Body of pancreas (tissue), 4 donors: ENCODE results near the gene EIF3K. TPM values are rescaled to one million over a fixed set of nuclear protein-coding genes. Genes with fewer than 3 reads are reported as not detected.

Experiments
- ATAC-seq: fragments of 150-250 bp; one replicate; pipeline ENCODE4 v1.9.1; 2016
- DNase-seq, 4 donors: peaks; one replicate each; pipeline ENCODE4 v3.0.0-alpha.2; 2019
- H3K27ac ChIP-seq, 4 donors: fragments of 200-600 bp; sonication (generic); 1 replicate in 3 of 4; 2 replicates in 1 of 4; pipeline versions ENCODE4 v1.5.1 to v1.6.1; 2016 to 2019; ENCODE audit warnings: mild to moderate bottlenecking in 1 of 4, mixed read lengths in 1 of 4, moderate library complexity in 1 of 4
- H3K27me3 ChIP-seq, 2 donors: fragments of 200-600 bp; sonication (generic); one replicate each; pipeline ENCODE4 v1.6.0; 2016; ENCODE audit warnings: mild to moderate bottlenecking in 1 of 2
- H3K36me3 ChIP-seq, 2 donors: fragments of 200-600 bp; sonication (generic); replicated peaks in 1 of 2; 2 replicates each; pipeline ENCODE4 v1.5.1; 2016; ENCODE audit warnings: low read depth in 2 of 2; ENCODE audit not compliant: insufficient read depth in 1 of 2
- H3K4me1 ChIP-seq: fragments of 200-600 bp; sonication (generic); one replicate; pipeline ENCODE4 v1.6.0; 2016
- H3K4me3 ChIP-seq, 2 donors: fragments of 200-600 bp; sonication (generic); 1 replicate in 1 of 2; 2 replicates in 1 of 2; pipeline ENCODE4 v1.5.1; 2016 to 2019
- H3K9me3 ChIP-seq, 3 donors: fragments of 200-600 bp; sonication (generic); 1 replicate in 2 of 3; 2 replicates in 1 of 3; pipeline ENCODE4 v1.5.1; 2016
- POLR2A ChIP-seq, 3 donors: fragments of 450-650 bp; IDR thresholded peaks; one replicate each; pipeline ENCODE4 v1.6.1; 2016; ENCODE audit warnings: antibody characterized with exemption in 3 of 3, mild to moderate bottlenecking in 2 of 3
- WGBS, 2 donors: methylation state at CpG; one replicate each; pipeline ENCODE4 v1.1.5; 2017; 5-methylcytosine and 5-hydroxymethylcytosine counted together
- intact Hi-C: fragments of 100-400 bp; cut with DNase I; formaldehyde crosslinking; loops from one replicate; pipeline ENCODE4 v1.15.1; 2023
- total RNA-seq, 2 donors: library from RNA; depleted of rRNA; stranded (reverse); fragments of >200 nt; gene quantifications; one replicate each; pipeline ENCODE4 v1.1.0, GENCODE V29; 2016
- TF ChIP-seq, protein P1 (sequence below), 7 experiments: fragments of 450-650 bp in 4 of 7; fragments of 200-600 bp in 3 of 7; sonication (generic) in 3 of 7; IDR thresholded peaks; one replicate each; pipeline ENCODE4 v1.5.1; 2016 to 2019; ENCODE audit warnings: antibody characterized with exemption in 7 of 7

Gene EIF3K
- total RNA-seq, 2 donors from 2014 or later = 108 to 169 TPM

DNA sequence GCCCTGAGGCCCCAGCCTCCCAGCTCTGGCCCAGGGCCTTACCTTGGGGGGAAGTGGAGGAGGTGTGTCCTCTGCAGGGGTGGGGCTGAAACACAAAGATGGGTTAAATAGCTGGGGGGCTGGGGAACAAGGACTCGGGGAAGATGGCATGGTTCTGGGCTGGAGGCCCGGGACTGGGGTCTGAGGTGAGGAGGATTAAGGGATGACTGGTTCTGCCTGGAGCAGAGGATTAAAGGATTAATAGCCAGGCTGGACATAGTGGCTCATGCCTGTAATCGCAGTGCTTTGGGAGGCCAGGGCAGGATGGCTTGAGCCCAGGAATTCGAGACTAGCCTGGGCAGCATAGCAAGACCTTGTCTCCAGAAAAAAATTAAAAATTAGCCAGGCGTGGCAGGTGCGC lies 12.9 kb upstream of the EIF3K start:
- no peak for TF ChIP-seq POLR2A (IDR thresholded peaks at IDR 0.05)
- TF ChIP-seq, protein P1, sequence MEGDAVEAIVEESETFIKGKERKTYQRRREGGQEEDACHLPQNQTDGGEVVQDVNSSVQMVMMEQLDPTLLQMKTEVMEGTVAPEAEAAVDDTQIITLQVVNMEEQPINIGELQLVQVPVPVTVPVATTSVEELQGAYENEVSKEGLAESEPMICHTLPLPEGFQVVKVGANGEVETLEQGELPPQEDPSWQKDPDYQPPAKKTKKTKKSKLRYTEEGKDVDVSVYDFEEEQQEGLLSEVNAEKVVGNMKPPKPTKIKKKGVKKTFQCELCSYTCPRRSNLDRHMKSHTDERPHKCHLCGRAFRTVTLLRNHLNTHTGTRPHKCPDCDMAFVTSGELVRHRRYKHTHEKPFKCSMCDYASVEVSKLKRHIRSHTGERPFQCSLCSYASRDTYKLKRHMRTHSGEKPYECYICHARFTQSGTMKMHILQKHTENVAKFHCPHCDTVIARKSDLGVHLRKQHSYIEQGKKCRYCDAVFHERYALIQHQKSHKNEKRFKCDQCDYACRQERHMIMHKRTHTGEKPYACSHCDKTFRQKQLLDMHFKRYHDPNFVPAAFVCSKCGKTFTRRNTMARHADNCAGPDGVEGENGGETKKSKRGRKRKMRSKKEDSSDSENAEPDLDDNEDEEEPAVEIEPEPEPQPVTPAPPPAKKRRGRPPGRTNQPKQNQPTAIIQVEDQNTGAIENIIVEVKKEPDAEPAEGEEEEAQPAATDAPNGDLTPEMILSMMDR (IDR thresholded peaks at IDR 0.05) = no peak
- intact Hi-C loops = no loop called here
- 67 to 70% methylated on average over 6 of the region's 6 CpGs for WGBS, 2 donors
- Histone ChIP-seq H3K27me3 (no peaks in the 10 kb centered on the region), H3K9me3 (no peaks in the 10 kb centered on the region), H3K36me3 (no peaks in the 10 kb centered on the region), H3K4me1 (no peaks in the 10 kb centered on the region), H3K4me3 (no peak overlapping the region), H3K27ac (no peak overlapping the region)
- DNase-seq = no peak
- ATAC-seq = no peak

DNA sequence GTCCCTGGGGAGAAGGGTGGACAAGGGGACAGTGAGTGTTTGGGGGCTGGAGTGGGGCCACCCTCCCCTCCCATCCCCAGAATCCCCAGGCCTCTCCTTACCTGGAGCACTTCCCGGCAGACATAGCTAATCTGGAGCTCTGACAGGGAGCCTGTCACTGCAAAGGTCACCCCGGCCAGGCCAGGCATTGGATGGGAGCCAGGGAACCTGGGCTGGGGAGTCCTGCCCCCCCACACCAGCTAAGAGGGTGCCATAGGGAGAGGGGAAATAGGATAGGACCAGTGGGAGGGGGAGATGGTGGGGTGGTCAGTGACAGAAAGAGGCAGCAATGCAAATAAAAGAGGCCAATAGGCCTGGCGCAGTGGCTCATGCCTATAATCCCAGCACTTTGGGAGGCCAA lies 4.7 kb upstream of the EIF3K start:
- WGBS, 2 donors = 45 to 100% methylated on average over 1 to 3 of the region's 3 CpGs
- Histone ChIP-seq H3K4me1 (peaks cover 7% of the 10 kb centered on the region), H3K27ac (no peak overlapping the region), H3K36me3 (no peaks in the 10 kb centered on the region), H3K9me3 (no peaks in the 10 kb centered on the region), H3K4me3 (no peak overlapping the region), H3K27me3 (no peaks in the 10 kb centered on the region)
- no peak for DNase-seq
- no peak for TF ChIP-seq POLR2A (IDR thresholded peaks at IDR 0.05)
- TF ChIP-seq, protein P1 (IDR thresholded peaks at IDR 0.05) = no peak
- no peak for ATAC-seq
- intact Hi-C loops = loop anchor here (10.0 kb wide), 1 partner anchor 219 kb away; no protein-coding TSS in a partner anchor

DNA sequence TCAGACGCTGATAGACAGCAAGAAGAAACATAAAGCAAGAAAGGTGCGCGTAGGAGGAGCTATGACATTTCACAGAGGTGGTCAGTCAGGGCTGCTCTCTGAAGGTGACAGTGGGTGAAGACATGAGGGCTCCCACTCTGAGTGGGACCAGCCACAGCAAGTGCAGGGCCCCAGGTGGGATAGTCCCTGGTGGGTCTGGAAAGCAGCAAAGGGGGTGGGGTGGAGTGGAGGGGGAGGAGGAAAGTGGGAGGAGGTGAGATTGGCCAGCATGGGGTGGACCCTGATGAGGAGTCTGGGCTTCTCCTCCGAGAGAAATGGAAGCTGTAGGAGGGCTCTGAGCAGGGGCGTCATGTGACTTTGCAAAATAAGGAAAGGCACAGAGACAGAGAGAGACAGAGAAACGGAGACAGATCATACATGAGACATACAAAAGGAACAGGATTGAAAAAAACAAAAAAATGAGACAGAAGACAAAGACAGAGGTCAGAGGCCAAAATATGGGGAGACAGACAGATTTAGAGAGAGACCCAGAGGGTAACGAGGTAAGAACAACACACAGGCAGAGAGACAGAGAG lies 3.9 kb upstream of the EIF3K start:
- Histone ChIP-seq H3K27ac (no peak overlapping the region), H3K4me3 (no peak overlapping the region), H3K27me3 (no peaks in the 10 kb centered on the region), H3K36me3 (no peaks in the 10 kb centered on the region), H3K9me3 (no peaks in the 10 kb centered on the region), H3K4me1 (peaks cover 14% of the 10 kb centered on the region)
- DNase-seq (no peak), ATAC-seq (no peak)
- 74 to 80% methylated on average over 7 of the region's 7 CpGs for WGBS, 2 donors
- no peak for TF ChIP-seq POLR2A (IDR thresholded peaks at IDR 0.05)
- TF ChIP-seq, protein P1 (IDR thresholded peaks at IDR 0.05) = no peak
- intact Hi-C loops = loop anchor here (10.0 kb wide), 1 partner anchor 220 kb away; no protein-coding TSS in a partner anchor

DNA sequence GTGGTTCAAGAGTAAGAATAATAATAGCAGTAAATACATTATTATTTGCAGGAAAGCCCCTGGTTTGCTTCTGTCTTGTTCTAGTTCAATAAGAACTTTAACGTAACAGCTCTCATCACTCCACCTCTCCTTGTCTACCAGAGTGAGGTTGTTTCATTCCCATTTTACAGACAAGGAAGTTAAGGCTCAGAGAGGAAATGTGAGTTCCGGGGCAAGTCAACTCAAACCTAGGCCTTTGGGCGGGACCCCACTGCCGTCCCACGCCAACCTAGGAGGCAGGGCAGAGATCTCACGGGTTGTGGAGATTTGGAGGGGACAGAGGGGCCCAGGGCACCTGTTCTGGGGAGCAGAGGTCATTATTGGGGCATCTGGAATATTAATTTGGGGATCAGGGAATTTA lies 2.7 kb upstream of the EIF3K start:
- TF ChIP-seq POLR2A (IDR thresholded peaks at IDR 0.05) = no peak
- TF ChIP-seq, protein P1 (IDR thresholded peaks at IDR 0.05) = no peak
- Histone ChIP-seq H3K36me3 (no peaks in the 10 kb centered on the region), H3K4me3 (no peak overlapping the region), H3K27me3 (no peaks in the 10 kb centered on the region), H3K4me1 (peaks cover 17% of the 10 kb centered on the region), H3K9me3 (no peaks in the 10 kb centered on the region), H3K27ac (no peak overlapping the region)
- DNase-seq (no peak), ATAC-seq (no peak)
- 78 to 87% methylated on average over 6 of the region's 6 CpGs for WGBS, 2 donors
- intact Hi-C loops = loop anchor here (10.0 kb wide), 1 partner anchor 221 kb away; no protein-coding TSS in a partner anchor

DNA sequence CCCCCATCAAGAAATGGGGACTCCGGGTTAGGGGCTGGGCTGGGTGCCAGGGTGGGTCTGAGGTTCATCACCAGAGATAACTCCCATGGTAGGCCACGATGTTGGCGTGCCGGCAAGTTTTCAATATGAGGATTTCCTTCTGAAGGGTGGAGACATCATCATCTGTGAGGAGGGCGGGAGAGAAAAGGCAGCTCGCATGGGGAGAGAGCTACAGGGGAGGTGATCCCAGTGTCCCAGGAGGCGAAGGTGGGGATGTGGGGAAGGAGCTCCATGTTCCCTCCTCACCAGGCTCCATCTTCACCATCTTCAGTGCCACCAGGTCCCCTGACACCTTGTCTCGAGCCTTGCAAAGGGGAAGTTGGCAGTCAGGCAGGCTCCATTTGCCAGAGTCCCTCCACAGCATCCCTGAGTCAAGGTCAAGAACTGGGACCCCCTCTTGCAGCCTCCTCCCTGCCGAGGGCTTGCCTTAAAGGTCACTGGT lies 1.7 kb upstream of the EIF3K start:
- Histone ChIP-seq H3K9me3 (no peaks in the 10 kb centered on the region), H3K4me1 (peaks cover 17% of the 10 kb centered on the region), H3K4me3 (no peak overlapping the region), H3K27ac (no peak overlapping the region), H3K36me3 (peaks cover 0 to 3% of the 10 kb centered on the region in 2 donors), H3K27me3 (no peaks in the 10 kb centered on the region)
- DNase-seq (no peak), ATAC-seq (no peak)
- intact Hi-C loops = loop anchor here (10.0 kb wide), 1 partner anchor 223 kb away; no protein-coding TSS in a partner anchor
- TF ChIP-seq, protein P1 (IDR thresholded peaks at IDR 0.05) = no peak
- no peak for TF ChIP-seq POLR2A (IDR thresholded peaks at IDR 0.05)
- WGBS, 2 donors = 56 to 80% methylated on average over 9 of the region's 9 CpGs
